Measurements from ENCODE around the gene KCNMB1. TPM values are rescaled to one million over a fixed set of nuclear protein-coding genes. Genes with fewer than 3 reads are reported as not detected.

The KCNMB1 gene
- total RNA-seq, 4 donors from 2014 or later, result 0.22 to 1.8 (median 1.1) TPM

- Histone ChIP-seq H3K4me3 (no peak overlapping the region), H3K27ac (peak overlapping the region in 1 of 4 donors; percentile 51), H3K4me1 (peaks cover 0 to 9% (median 0%) of the 10 kb centered on the region in 4 donors), H3K36me3 (no peaks in the 10 kb centered on the region), H3K9me3 (no peaks in the 10 kb centered on the region), H3K27me3 (peaks cover 0 to 3% of the 10 kb centered on the region in 2 donors)
- no peak for DNase-seq (ENCODE audit: low spot score in 2 of 2)
- WGBS, 2 donors, result 32 to 34% methylated on average over 11 of the region's 11 CpGs
- TF ChIP-seq POLR2A (IDR thresholded peaks at IDR 0.05) (no peak), CTCF (IDR thresholded peaks at IDR 0.05) (peak in 2 of 5 experiments; percentile 39 to 55)
These were observed 41.0 kb downstream of the KCNMB1 start for GRCh38 chr5:170348137-170348633.

- Histone ChIP-seq H3K36me3 (no peaks in the 10 kb centered on the region), H3K27ac (no peak overlapping the region), H3K27me3 (no peaks in the 10 kb centered on the region), H3K4me1 (peaks cover 0 to 9% (median 0%) of the 10 kb centered on the region in 4 donors), H3K4me3 (no peak overlapping the region), H3K9me3 (no peaks in the 10 kb centered on the region)
- DNase-seq (ENCODE audit: low spot score in 2 of 2), result no peak
- 83 to 84% methylated on average over 9 of the region's 9 CpGs for WGBS, 2 donors
- TF ChIP-seq EP300 (IDR thresholded peaks at IDR 0.05) (no peak), CTCF (IDR thresholded peaks at IDR 0.05) (no peak)
These were observed 42.1 kb downstream of the KCNMB1 start for GRCh38 chr5:170347022-170347567.

GRCh38 chr5:170345971-170346370 is 43.2 kb downstream of the KCNMB1 start:
- Histone ChIP-seq H3K27me3 (no peaks in the 10 kb centered on the region), H3K4me1 (peaks cover 0 to 9% (median 0%) of the 10 kb centered on the region in 4 donors), H3K9me3 (no peaks in the 10 kb centered on the region), H3K27ac (no peak overlapping the region), H3K36me3 (no peaks in the 10 kb centered on the region), H3K4me3 (no peak overlapping the region)
- 100% methylated on average over 1 of the region's 1 CpG for WGBS, 2 donors
- TF ChIP-seq POLR2A (IDR thresholded peaks at IDR 0.05) (no peak), EP300 (IDR thresholded peaks at IDR 0.05) (no peak), CTCF (IDR thresholded peaks at IDR 0.05) (no peak)
- no peak for DNase-seq (ENCODE audit: low spot score in 2 of 2)

- Histone ChIP-seq H3K36me3 (no peaks in the 10 kb centered on the region), H3K4me1 (peaks cover 0 to under 1% (median 0%) of the 10 kb centered on the region in 4 donors), H3K27me3 (no peaks in the 10 kb centered on the region), H3K27ac (no peak overlapping the region), H3K9me3 (no peaks in the 10 kb centered on the region), H3K4me3 (no peak overlapping the region)
- TF ChIP-seq EP300 (IDR thresholded peaks at IDR 0.05) (no peak), CTCF (IDR thresholded peaks at IDR 0.05) (no peak), POLR2A (IDR thresholded peaks at IDR 0.05) (no peak)
- WGBS, 2 donors, result 88 to 91% methylated on average over 3 of the region's 3 CpGs
- DNase-seq (ENCODE audit: low spot score in 2 of 2), result no peak
These were observed 46.0 kb downstream of the KCNMB1 start for GRCh38 chr5:170343177-170343576.

- no peak for DNase-seq (ENCODE audit: low spot score in 2 of 2)
- TF ChIP-seq POLR2A (IDR thresholded peaks at IDR 0.05) (no peak), CTCF (IDR thresholded peaks at IDR 0.05) (no peak), EP300 (IDR thresholded peaks at IDR 0.05) (no peak)
- 67 to 71% methylated on average over 8 of the region's 8 CpGs for WGBS, 2 donors
- Histone ChIP-seq H3K27ac (no peak overlapping the region), H3K36me3 (no peaks in the 10 kb centered on the region), H3K27me3 (no peaks in the 10 kb centered on the region), H3K4me3 (no peak overlapping the region), H3K4me1 (no peaks in the 10 kb centered on the region), H3K9me3 (no peaks in the 10 kb centered on the region)
These were observed 46.9 kb downstream of the KCNMB1 start for GRCh38 chr5:170342153-170342725.
